GM18517 (cell line): Measurements from ENCODE around the gene FGFRL1.

Source experiments
- ATAC-seq: cut with Tn5 transposase; IDR thresholded peaks from one replicate; pipeline ENCODE4 v1.9.1; 2021; ENCODE audit warnings: mild to moderate bottlenecking, moderate library complexity; ENCODE audit not compliant: unreplicated experiment

FGFRL1 gene, protein sequence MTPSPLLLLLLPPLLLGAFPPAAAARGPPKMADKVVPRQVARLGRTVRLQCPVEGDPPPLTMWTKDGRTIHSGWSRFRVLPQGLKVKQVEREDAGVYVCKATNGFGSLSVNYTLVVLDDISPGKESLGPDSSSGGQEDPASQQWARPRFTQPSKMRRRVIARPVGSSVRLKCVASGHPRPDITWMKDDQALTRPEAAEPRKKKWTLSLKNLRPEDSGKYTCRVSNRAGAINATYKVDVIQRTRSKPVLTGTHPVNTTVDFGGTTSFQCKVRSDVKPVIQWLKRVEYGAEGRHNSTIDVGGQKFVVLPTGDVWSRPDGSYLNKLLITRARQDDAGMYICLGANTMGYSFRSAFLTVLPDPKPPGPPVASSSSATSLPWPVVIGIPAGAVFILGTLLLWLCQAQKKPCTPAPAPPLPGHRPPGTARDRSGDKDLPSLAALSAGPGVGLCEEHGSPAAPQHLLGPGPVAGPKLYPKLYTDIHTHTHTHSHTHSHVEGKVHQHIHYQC

DNA sequence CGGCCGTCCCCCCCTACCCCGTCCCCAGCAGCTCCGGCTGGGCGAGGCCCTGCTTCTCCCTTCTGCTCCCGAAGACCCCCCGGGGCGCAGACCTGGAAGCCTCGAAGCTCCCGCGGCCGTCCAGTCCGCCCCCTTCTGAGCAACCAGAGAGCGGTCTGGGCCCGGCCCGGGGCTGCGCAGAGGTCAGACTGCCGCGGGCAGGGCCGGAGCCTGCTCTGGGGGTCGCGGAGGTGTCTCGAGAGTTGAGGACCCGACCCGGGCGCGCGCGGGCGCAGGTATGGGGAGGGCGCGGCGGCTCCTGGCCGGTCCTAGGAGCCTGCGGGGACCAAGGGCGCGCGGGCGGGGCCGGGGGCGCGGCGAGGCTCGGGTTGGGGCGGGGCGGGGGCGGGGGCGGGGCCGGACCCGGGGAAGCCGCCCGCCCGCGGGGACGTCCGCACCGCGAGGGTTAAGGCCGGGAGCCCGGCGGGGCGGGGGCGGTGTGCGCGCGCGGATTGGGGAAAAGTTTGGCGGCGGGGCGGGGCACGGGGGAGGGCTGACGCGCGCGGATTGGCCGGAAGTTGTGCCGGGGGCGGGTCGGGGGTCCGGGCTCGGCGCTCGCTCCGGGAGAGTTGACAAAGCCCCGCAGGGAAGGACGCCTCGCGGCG, at the start of gene FGFRL1:
TSS of gene FGFRL1 (plus strand) at position 605 of the 644 bp plus-strand sequence. CDS start 860 bp downstream, outside the sequence.
- ATAC-seq = no peak

DNA sequence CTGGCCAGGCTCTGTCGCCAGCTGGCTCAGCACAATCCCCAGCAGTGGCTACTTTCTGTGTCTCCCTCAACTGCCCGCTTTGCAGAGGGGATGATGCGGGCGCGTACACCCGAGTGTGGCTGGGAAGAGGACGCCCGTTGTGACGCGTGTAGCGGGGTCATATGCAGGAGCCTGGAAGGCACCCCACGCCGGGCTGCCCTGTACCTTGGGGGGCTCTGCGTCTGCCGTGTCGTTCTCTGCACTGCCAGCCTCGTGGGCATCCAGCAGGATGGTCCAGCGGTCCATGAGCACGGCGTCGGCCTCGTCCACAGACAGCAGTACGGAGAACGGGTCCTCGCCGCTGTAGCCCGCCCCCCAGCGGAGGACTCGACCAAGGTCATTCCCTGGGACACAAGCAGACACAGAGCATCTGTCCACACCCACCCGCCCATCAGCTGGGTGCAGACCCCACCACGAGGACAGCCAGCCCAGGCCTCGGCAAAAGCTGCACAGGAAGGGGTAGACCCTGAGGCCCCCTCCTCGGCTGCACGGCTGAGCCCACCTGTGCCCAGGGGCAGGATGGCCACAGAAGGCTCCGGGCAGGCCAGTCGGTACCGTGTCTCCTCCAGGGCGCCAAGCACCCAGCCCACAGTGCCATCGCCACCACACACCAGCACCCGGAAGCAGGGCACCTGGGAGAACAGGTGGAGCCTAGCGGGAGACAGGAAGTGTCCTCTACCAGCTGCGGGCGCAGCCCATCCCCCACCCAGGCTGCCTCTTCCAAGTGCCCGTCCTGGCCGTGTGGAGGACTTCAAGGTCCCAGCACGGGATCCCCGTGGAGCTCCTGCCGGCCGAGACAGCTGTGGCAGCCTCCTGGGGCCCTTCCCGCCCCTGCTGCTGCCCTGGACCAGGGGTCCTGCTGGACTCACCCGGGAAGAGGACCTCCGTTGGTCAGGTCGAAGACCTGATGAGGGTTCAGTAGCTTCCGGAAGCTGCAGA, 48.9 kb upstream of the FGFRL1 start:
- ATAC-seq = no peak

DNA sequence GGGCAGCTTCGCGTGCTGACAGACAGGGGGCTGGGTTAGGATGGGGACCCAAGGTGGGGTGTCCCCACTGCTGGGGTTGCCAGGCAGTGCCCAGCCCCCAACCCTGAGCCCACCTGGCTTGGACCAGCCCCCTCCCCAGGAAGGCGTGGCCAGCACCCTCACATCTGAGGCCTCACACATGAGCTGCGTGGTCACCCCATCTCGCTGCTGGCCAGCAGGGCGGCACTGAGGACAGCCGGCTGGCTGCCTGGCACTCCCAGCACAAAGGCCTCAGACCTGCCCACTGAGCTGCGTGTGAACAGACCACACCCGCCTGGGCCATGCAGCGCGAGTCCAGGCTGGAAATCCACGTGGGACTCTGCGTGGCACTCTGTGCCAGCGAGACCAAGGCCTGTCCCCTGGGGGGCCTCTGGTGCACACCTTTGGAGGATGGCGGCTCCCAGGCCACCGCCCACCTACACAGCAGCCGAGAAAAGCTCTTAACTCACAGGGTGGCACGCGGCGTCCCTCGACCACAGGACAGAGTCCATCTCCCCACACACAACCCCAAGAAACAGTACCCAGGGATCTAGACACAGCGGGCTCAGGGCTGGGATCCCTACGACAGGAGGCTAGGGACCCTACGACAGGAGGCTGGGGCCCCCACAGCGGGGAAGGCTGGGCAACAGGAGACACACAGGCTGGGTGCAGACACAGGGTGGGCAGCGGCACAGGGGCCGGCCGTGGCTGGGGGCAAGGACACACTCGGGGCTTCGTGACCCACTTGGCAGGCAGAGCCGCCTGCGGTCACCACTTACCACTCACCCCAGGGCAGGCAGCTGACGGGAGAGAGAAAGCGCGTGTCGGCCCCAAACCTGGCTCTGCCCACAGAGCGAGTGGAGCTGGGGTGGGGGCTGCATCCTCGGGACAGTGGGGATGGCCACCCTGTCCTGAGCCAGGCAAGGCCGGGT, 47.9 kb upstream of the FGFRL1 start:
- no peak for ATAC-seq

DNA sequence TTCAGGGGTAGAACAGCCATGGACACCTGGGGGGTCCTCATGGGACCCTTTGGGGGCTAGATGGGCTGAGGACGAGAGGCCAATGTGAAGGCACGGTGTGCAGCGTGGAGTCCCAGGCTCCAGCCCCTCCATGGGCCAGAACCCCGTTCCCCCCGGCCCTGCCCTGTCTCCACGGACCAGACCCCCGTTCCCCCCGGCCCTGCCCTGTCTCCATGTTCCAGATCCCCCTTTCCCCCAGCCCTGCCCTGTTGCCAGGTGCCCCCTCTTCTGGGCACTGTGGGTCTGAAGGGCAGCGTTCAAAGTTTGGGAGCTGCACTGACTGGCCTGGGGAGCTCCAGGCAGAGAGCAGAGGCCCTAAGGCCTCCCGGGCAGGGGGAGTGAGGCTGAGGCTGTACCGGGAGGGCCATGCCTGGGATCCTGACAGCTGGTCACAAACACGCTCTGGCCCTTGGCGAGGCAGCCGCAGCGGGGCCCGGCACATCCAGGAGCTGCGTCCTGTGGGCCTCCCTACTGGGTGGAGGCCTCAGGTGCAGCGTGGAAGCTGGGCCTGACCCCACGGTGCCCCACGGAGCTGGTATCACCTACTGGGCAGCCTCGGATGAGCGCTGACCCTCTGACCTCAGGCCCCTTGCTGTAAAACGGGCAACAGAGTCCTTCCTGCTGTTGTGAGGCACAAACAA, 46.9 kb upstream of the FGFRL1 start:
- ATAC-seq = no peak

DNA sequence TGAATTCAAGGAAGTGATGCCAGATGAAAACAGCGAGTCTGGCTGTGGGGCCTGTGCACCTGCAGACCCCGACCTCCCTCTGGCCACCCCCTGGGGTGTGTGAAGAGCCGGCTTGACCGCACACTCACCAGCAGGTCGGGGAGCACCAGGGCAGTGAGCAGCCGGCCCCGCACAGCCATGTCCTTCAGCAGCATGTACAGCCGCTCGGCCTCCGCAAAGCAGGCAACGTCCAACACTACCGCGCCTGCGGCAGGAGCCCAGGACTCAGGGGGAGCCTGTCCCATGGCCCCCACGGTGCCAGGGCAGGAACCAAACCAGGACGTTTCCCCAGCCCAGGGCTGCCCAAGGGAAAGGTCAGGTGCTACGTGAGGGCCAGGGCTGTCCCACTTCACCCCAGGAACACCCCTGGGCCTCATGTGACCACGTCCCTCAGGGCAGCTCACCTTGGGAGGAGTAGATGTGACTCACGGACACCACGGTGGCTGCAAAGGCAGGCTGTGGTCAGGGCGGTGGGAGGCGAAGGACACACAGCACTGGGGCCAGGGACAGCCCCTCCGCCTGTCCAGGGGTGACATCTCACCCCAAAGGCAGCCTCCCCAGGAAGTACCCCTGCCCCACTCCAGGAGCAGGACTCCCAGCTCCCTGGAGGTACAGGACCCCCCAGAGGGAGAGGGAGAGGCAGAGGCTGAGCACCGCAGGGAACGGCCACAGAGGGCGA, 46.2 kb upstream of the FGFRL1 start:
- ATAC-seq = no peak

DNA sequence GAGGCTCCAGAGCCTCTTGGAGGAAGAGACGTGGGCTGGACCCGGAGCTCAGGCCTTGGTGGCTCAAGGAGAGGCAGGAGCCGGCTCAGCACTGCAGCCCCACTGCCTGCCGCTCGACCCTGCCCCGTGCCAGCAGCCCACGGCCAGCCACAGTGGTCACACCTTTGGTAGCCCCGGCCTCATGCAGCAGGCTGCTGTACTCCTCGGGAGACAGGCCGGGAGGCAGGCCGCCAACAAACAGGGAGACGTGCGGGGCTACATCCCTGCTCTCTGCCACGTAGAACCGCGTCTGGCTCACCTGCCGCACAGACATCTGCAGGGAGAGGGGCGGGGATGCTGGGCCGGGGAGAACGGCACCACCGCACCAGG, 45.7 kb upstream of the FGFRL1 start:
- no peak for ATAC-seq

DNA sequence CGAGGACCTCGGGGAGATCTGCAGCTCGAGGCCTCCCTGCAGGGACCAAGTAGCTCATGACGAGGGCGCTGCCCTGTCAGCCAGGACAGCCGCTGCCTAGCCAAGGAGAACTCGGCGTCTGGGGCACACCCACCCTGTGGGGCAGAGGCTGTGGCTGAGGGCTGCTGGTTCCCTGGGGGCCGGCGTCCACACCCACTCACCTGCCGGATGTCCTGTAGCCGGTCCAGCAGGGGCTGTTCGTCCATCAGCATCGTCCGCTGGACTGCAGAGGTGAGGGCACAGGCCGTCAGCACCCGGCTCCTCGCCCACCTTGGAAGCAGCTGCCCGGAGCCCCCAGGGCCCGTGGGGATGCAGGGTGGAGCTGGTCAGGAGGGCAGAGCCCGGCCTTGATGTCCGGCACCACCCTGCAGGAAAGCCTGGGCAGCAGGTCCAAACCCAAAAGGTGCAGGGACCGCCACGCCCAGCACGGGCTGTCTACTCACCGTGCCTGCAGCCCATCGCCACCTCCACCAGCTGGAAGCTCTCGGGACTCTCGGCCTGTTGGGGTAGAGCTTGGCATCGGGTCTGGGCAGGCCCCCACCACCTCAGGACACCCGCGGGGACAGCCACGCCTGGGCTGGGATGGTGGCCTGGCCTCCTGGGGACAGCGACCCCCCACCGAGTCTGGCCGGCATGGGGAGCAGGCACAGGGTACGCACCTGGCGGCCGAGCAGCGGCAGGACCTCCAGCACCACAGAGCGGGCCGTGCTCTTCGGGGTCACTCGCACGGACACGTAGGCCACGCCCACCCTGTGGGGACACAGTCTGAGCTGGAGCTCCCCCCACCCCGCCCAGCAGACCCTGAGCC, 44.9 kb upstream of the FGFRL1 start:
- no peak for ATAC-seq

DNA sequence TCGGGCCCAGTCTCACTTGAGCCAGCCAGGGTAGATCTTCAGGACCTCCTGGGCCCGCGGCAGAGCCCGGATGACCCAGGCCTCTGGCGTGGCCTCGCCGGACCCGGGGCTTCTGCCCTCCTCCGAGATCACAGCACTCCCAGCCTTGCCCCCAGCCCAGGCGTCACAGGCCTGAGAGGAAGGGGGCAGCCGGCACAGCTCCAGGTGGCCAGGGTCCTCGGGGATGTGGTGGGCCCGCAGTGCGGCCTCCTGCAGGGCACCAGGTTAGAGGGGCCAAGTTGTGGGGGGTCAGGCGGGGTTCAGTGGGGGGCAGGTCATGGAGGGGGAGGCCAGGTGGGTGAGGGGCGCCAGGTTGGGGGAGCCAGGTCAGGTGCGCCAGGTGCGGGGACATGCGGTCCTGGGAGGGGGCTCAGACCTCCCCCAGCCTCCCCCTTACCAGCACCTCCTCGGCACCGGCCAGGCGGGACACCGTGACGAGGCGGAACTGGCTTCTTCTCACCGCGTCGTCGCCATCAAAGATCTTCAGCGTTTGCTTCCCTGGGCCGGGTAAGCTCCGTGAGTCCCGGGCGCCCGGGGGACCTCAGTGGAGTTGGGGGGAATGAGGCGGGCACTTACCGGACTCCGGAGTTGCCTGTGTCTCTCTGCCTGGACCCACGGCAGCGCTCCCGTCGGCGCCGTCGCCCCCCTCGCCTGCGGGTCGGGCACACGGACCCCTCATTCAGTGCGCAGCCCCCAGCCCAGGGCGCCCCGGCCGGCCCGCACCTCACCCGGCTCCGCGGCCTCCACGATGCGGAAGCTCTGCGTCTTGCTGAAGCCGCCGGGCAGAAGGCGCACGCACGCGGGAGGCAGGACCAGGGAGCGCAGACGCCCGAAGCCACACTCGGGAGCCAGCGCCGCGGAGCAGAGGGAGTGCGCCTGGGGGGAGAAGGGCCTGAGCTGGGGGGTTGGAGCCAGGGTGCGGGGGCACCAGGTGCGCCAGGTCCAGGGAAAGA, 44.0 kb upstream of the FGFRL1 start:
- no peak for ATAC-seq

DNA sequence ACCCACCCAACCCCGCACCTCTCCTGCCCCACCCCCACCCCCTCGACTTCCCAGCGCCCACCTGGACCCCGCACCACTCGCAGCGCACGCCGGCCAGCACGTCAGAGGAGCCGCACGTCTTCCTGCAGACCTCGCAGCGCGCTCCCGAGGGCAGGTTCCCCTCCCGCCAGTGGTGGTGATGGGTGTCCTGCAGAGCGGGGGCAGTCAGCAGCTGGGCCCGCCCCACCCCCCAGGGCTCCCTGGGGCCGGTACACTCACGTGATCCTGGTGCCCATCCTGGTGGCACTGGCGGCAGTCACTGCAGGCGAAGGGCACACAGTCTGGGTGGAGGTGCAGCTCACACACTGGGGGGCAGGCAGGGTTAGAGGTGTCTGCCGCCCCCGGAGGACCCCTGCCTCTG, 43.2 kb upstream of the FGFRL1 start:
- ATAC-seq = no peak

DNA sequence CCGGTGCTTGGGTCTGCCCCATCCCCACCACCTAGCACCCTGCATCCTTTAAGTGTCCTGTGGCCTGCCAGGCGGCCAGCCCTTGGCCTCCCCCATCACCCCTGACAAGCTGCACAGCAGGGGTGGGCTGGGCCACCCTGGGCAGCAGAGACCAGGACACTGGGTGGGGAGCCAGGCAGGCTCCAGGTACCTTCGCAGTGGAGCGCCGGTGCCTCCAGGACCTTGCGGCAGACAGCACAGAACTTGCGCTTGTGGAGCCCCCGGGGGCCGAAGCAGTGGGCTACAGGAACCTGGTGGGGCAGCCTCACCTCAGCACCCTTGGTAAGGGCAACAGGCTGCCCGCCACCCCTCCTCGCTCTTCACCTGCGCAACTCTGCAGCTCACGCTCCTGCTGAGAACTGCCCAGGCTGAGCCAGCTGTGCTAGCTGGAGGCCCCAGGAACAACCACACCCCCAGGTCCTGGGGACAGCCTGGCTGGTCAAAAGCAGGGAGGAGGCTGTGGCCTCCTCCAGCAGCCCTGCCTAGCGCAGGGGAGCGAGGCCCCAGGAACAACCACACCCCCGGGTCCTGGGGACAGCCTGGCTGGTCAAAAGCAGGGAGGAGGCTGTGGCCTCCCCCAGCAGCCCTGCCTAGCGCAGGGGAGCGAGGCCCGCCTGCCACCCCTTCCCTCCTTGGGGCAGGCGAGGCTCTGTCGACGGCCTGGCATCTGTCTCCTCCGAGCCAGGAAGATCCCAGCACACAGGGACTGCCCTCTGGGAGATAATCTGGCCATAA, 42.6 kb upstream of the FGFRL1 start:
- ATAC-seq = no peak

DNA sequence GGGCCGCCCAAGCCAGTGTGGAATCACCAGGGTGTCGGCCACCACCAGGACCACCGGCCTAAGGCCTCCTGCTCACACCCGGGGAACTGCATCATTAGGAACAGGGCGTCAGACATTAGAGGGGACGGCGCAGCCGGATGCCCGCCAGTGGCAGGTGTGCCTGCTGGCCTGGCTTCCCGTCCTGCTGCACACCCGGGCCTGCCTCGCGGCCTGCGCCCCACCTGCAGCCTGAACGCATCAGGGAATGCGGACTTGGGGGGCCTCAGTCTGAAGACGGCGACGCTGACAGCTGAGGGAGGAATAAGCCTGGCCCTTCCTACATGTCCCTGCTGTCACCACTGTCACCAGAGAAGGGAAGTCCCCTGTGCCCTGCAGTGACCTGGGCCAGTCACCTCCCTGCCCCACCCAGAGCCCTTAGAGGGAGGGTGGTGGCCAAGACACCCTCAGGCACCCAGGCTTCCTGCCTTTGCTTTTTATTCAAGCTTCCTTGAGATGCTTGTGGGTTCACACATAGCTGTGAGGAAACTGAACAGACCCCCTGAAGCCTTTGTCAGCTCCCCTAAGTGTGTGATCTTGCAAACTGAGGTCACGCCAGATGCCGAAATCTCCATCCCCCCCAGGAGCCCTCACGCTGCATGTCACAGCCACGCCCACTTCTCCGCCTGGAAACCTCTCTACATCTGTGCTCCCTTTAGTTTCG, 41.2 kb upstream of the FGFRL1 start:
- no peak for ATAC-seq

DNA sequence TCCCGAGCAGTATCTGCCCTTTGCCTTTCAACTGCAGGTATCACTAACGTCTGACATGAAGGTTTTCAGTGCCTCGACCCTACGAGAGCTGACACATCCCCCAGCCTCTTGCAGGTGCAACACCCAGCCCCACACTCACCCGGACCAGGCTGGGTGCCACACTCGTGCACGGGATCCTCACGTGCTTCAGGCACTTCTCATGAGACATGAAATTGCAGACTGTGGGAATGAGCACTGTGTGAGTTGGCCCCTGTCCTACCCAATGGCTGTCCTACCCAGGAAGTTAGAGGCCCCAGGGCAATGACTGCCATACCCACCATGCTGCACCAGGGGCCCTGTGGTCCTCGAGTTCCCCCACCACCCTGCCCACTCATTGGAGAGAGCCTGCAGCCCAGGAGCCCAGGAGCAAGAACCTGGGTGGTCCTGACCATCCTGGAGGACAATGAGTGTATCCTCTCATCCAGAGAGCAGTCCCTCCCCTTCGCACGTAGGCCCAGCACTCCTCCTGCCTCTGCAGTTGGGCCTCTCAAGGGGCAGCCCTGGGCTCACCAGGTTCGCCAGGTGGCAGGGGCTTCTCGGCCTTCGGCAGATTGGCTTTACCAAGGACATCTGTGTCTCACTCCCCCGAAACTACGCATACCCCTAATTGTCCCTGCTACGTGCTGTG, 40.4 kb upstream of the FGFRL1 start:
- ATAC-seq = no peak

DNA sequence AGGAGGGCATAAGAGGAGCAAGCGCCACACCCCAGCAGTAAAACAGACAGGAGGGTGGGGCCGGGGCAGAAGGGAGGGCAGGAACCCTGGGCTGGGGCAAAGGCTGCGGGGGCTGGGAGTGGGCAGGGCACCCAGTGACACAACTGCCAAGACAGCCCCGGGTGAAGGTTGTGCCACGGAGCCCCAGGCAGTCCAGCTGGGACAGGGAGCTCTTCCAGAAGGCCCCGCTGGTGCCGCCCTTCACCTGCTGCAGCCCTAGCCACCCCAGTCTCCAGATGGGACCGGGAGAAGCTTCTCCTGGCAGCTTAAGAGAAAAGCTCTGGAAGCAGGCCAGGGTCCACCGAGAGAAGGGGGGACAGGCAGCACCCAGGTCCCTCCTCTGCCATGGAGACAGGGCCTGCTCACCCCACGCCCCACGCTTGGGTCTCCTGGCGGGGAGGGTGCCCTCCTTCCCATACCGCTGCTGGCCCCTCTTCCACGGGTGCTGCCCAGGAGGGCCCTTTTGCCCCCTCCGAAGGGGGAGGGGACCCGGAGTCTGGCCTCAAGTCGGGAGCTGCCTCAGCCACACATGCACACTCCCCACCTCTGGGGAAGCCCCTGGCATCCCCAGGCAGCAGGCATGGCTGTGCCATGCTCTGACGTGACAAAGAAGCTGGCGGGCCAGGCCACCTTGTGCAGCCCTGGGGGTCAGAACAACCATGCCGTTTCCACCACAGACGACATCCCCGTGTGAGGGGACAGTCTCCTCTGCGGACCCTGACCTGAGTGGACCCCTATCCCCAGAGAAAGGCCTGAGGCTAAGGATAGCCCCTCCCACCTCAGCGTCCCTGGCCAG, 39.5 kb upstream of the FGFRL1 start:
- ATAC-seq = no peak
